Activated naive CD4-positive, alpha-beta T cell treated with Interleukin-2 at 50 U/mL for 16 hours (primary cell): ENCODE data around the gene CNTN4.

Experiments used
- DNase-seq: peaks from one replicate; pipeline ENCODE4 v3.0.0-alpha.2; 2020

Gene CNTN4

GRCh38 chr3:2423143-2423542 is 324.5 kb downstream of the CNTN4 start:
- DNase-seq = no peak

GRCh38 chr3:2441558-2441957 is 342.9 kb downstream of the CNTN4 start:
- no peak for DNase-seq

- no peak for DNase-seq
These were observed 347.5 kb downstream of the CNTN4 start for GRCh38 chr3:2446146-2446545.

- DNase-seq = no peak
These were observed 353.6 kb downstream of the CNTN4 start for GRCh38 chr3:2452249-2452648.

GRCh38 chr3:2454865-2455264 is 356.2 kb downstream of the CNTN4 start:
- DNase-seq = no peak

- no peak for DNase-seq
These were observed 358.1 kb downstream of the CNTN4 start for GRCh38 chr3:2456788-2457187.

- DNase-seq = no peak
These were observed 360.1 kb downstream of the CNTN4 start for GRCh38 chr3:2458816-2459215.

GRCh38 chr3:2465842-2466241 is 367.2 kb downstream of the CNTN4 start:
- DNase-seq = no peak

GRCh38 chr3:2468816-2469215 is 370.1 kb downstream of the CNTN4 start:
- no peak for DNase-seq

GRCh38 chr3:2476996-2477395 is 378.3 kb downstream of the CNTN4 start:
- DNase-seq = no peak

GRCh38 chr3:2477620-2478019 is 379.0 kb downstream of the CNTN4 start:
- no peak for DNase-seq

GRCh38 chr3:2484162-2485026 is 385.7 kb downstream of the CNTN4 start:
- no peak for DNase-seq

- DNase-seq = no peak
These were observed 386.3 kb downstream of the CNTN4 start for GRCh38 chr3:2485027-2485375.

GRCh38 chr3:2495746-2496145 is 397.1 kb downstream of the CNTN4 start:
- no peak for DNase-seq

GRCh38 chr3:2504912-2505311 is 406.2 kb downstream of the CNTN4 start:
- no peak for DNase-seq

GRCh38 chr3:2506776-2507175 is 408.1 kb downstream of the CNTN4 start:
- DNase-seq = no peak

- DNase-seq = no peak
These were observed 412.0 kb downstream of the CNTN4 start for GRCh38 chr3:2510591-2511145.

GRCh38 chr3:2511356-2511755 is 412.7 kb downstream of the CNTN4 start:
- DNase-seq = no peak

- DNase-seq = no peak
These were observed 414.2 kb downstream of the CNTN4 start for GRCh38 chr3:2512881-2513280.

- no peak for DNase-seq
These were observed 415.3 kb downstream of the CNTN4 start for GRCh38 chr3:2513986-2514385.

- DNase-seq = no peak
These were observed 418.2 kb downstream of the CNTN4 start for GRCh38 chr3:2516762-2517441.

GRCh38 chr3:2517500-2518172 is 419.0 kb downstream of the CNTN4 start:
- no peak for DNase-seq

GRCh38 chr3:2523281-2523836 is 424.7 kb downstream of the CNTN4 start:
- DNase-seq = no peak
